ENCODE data around the gene AARS2.

AARS2 gene

GRCh38 chr6:44341095-44341890, 28.1 kb upstream of the AARS2 start:
- Histone ChIP-seq H3K4me3 (replicated peaks; ENCODE audit: low read depth, low read length) (no peak overlapping the region), H3K27me3 (replicated peaks; ENCODE audit: control insufficient read depth, insufficient read depth, low read length) (no peaks in the 10 kb centered on the region; the same call in none of the 2 replicates), H3K36me3 (ENCODE audit: control insufficient read depth, insufficient read depth, low read length) (no peaks in the 10 kb centered on the region)
- no peak for DNase-seq (ENCODE audit: extremely low read depth, insufficient read length)
- TF ChIP-seq CTCF (IDR thresholded peaks at IDR 0.05; ENCODE audit: insufficient read depth, low read length, poor library complexity, severe bottlenecking) = no peak

- no peak for DNase-seq (ENCODE audit: extremely low read depth, insufficient read length)
- TF ChIP-seq CTCF (IDR thresholded peaks at IDR 0.05; ENCODE audit: insufficient read depth, low read length, poor library complexity, severe bottlenecking) = no peak
- Histone ChIP-seq H3K4me3 (replicated peaks; ENCODE audit: low read depth, low read length) (no peak overlapping the region), H3K36me3 (ENCODE audit: control insufficient read depth, insufficient read depth, low read length) (no peaks in the 10 kb centered on the region), H3K27me3 (replicated peaks; ENCODE audit: control insufficient read depth, insufficient read depth, low read length) (no peaks in the 10 kb centered on the region; the same call in none of the 2 replicates)
Observed at GRCh38 chr6:44339763-44340625, 26.8 kb upstream of the AARS2 start.

GRCh38 chr6:44339301-44339700, 26.2 kb upstream of the AARS2 start:
- Histone ChIP-seq H3K36me3 (ENCODE audit: control insufficient read depth, insufficient read depth, low read length) (no peaks in the 10 kb centered on the region), H3K4me3 (replicated peaks; ENCODE audit: low read depth, low read length) (no peak overlapping the region), H3K27me3 (replicated peaks; ENCODE audit: control insufficient read depth, insufficient read depth, low read length) (no peaks in the 10 kb centered on the region; the same call in none of the 2 replicates)
- no peak for TF ChIP-seq CTCF (IDR thresholded peaks at IDR 0.05; ENCODE audit: insufficient read depth, low read length, poor library complexity, severe bottlenecking)
- no peak for DNase-seq (ENCODE audit: extremely low read depth, insufficient read length)

- peak; percentile 20 for DNase-seq (ENCODE audit: extremely low read depth, insufficient read length)
- TF ChIP-seq CTCF (IDR thresholded peaks at IDR 0.05; ENCODE audit: insufficient read depth, low read length, poor library complexity, severe bottlenecking) = peak; percentile 65
- no peaks in the 10 kb centered on the region; the same call in none of the 2 replicates for H3K27me3 ChIP-seq (replicated peaks; ENCODE audit: control insufficient read depth, insufficient read depth, low read length)
Observed at GRCh38 chr6:44338228-44339122, 25.3 kb upstream of the AARS2 start.

GRCh38 chr6:44335631-44336030, 22.5 kb upstream of the AARS2 start:
- no peak for DNase-seq (ENCODE audit: extremely low read depth, insufficient read length)
- TF ChIP-seq CTCF (IDR thresholded peaks at IDR 0.05; ENCODE audit: insufficient read depth, low read length, poor library complexity, severe bottlenecking) = no peak

More at GRCh38 chr6:44338228-44339122, 25.3 kb upstream of the AARS2 start:
- Histone ChIP-seq H3K4me3 (replicated peaks; ENCODE audit: low read depth, low read length) (no peak overlapping the region), H3K36me3 (ENCODE audit: control insufficient read depth, insufficient read depth, low read length) (no peaks in the 10 kb centered on the region)

More at GRCh38 chr6:44335631-44336030, 22.5 kb upstream of the AARS2 start:
- Histone ChIP-seq H3K36me3 (ENCODE audit: control insufficient read depth, insufficient read depth, low read length) (no peaks in the 10 kb centered on the region), H3K27me3 (replicated peaks; ENCODE audit: control insufficient read depth, insufficient read depth, low read length) (no peaks in the 10 kb centered on the region; the same call in 1 of the 2 replicates), H3K4me3 (replicated peaks; ENCODE audit: low read depth, low read length) (no peak overlapping the region)

Measured in GM06990 (cell line).